CD4-positive, alpha-beta T cell treated with Interleukin-4 for 4 hours (primary cell): Measurements from ENCODE around the gene CEP63.

Experiments used
- DNase-seq: peaks from one replicate; pipeline ENCODE4 v3.0.0-alpha.2; 2020

Gene CEP63

DNA sequence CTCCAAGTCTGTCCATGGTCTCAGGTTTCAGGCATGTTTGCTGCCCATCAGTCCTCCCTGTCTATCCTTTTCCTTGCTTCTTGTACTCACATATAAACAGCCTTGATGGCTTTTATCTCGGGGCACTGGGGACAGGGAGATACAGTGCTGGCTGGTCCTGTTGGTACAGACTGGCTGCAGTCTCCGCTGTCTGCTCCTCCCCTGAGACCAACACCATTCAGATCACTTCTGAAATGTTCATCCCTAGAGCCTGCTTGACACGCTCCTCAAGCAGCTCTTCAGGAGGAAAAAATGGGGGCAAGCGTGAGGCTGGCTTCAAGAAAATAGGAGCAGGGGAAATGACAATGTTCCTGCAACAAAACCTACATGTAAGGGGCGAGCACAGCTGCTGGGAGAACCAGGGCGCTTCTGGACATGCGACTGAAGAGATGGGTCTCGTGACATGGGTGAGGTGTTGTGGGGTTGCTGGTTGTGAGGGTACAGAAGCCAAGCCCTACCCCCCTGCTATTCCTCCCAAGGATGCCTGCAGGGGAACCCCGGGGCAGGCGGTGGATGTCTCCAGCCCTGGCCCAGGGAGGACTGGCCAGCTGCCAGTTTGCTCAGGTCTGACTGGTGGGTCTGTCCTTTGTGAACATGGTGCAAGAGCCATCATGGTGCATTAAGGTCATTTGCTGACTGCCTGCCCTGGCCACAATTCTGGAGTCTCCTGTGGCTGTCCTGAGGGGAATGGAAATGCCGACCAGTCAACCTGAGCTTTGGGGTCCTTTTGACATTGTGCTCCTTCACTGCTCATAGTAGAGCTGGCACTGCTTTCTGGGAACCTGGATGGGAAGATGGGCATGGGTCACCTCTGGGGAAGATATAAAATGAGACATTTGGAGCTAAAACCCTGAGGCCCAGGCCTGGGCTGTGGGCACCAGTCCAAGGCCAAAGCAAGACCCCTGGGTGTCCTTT, 124.9 kb downstream of the CEP63 start:
- no peak for DNase-seq

GRCh38 chr3:134611516-134611915, 125.7 kb downstream of the CEP63 start:
- DNase-seq, result no peak

GRCh38 chr3:134613006-134613520, 127.2 kb downstream of the CEP63 start:
- no peak for DNase-seq

- DNase-seq, result no peak
These were observed 129.1 kb downstream of the CEP63 start for GRCh38 chr3:134614955-134615354.

DNA sequence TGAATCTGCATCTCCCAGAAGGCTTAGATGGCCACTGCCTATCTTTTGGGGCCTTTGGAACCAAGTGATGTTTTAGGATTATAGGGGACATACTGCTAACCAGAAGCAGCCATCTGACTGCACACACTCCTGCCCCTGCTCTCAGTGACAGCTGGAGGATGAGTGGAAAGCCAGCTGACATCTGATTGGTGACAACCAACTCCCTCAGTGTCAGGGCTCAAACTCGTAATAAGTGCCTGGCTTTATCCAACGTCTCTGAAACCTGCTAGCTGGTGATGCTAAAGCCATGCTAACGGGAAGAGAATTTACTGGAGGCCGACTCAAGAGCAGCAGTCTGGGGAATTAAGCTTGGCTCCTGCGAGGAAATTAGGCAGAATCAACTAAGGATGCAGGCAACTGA, 129.9 kb downstream of the CEP63 start:
- no peak for DNase-seq

DNA sequence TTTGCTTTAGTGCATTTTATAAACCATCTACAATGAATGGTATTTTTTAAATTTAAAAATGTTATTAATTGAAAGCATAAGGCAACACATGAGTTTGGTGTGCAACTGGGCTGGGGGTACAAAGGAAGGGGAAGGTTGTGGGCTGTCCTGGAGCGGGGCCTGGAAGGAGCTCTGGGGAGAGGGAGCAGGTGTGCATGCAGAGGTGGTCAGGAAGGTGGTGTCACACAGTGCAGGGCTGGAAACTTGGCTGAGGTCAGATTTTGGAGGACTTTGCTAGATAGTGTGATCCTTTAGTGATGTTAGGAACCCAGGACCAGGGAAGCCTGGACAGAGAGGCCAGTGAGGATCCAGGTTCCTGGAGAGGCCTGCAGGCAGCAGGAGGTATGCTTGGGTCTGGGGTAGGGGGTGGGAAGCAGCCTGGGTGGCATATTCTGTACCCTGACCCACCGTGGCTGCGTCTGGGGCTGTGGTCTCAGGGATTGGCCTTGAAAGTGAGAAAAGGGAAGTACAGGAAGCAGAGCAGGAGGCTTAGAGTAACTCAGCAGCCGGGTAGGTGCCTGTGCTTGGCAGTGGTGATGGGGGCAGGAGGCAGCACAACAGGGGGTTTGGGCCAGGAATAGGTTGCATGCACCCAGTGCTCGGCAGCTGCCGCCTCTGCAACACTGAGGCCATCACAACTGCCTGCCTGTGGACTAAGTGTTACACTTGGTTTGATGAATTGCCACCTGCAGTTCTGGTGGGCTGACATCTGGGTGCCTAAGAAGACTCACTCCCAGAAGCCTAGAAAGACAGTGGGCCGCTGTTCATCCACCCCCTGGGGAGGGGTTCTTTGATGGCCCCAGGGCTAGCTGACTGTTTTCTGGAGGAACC, 132.0 kb downstream of the CEP63 start:
- DNase-seq, result no peak

- no peak for DNase-seq
These were observed 132.8 kb downstream of the CEP63 start for GRCh38 chr3:134618478-134619300.

DNA sequence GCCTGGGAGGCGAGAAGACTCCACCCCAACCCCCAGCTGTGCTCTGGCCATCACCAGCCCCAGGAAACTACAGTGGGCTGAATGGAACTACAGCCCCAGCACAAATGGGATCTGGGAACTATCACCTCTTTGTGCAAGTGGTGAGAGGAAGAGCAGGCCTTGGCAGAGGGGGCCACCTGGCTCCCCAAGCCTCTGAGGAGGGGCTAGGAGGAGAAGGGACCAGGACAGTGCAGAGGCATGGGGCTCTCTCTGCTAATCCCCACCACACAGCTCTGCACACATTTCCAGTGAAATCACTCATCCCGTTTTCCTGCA, 133.4 kb downstream of the CEP63 start:
- DNase-seq, result no peak

GRCh38 chr3:134619884-134620445, 134.1 kb downstream of the CEP63 start:
- DNase-seq, result no peak

DNA sequence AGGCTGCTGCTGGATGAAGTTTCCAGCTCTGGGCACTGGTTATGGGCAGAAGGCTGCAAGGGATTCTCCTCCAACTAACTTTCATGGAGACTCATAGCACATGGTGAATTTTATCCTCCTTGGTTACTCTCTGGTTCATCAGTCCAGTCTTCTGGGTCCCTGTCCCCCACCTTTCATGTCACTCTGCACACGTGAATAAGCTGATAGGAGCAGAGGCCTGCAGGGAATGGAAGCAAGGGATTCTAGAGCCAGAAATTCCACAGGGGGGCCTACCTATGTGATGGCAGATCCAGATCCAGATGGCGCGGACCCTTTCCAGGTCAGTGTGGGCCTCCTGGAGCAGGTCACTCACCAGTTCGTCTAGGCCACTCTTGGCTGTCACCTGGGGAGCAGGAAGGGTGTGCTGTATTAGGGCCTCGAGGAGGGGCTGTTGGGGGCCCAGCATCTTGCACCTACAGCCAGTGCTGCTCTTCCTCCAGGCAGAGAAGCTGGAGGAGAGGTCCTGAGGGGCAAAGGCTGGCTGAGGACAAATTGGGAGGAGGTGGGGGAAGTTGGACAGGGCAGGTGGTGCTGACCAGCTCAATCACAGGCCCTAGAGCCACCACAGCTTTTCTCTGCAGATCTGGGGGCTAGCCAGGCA, 134.7 kb downstream of the CEP63 start:
- no peak for DNase-seq

DNA sequence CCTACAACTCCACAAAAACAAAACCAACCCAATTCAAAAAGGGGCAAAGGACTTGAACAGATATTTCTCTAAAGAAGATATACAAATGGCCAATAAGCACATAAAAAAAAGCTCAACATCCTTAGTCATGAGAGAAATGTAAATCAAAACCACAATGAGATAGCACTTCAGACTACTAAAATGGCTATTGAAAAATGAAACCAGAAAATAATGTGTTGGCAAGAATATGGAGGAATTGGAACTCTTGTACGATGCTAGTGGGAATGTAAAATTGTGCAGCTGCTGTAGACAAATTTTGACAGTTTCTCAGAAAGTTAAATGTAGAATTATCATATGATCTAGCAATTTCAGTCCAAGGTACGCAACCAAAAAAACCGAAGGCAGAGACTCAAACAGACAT, 136.0 kb downstream of the CEP63 start:
- DNase-seq, result no peak

DNA sequence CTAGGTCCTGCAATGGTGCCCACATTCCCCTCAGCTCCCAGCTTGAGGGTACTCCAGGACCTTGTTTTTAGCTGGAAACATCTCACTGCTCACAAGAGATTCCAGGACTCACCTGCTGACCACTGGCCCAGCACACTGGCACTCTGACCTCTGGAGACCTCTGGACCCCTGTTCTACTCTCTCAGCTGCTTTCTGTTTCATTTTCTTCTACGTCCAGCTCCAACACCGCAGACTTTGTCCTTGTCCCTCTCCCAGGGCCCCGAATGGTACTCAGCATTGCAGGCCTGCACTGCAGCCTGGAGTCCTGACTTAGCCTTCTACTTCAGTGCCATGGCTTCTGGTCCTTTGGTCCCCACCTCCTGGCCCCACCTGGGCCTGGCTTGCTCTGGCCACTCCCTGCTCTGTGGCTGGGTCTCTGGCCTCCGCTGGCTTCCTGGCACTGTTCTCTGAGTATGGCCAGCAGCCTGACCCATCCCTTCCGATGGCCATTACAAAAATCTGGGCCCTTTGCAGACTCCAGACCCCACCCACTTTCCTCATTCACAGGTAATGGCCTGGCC, 137.0 kb downstream of the CEP63 start:
- no peak for DNase-seq

DNA sequence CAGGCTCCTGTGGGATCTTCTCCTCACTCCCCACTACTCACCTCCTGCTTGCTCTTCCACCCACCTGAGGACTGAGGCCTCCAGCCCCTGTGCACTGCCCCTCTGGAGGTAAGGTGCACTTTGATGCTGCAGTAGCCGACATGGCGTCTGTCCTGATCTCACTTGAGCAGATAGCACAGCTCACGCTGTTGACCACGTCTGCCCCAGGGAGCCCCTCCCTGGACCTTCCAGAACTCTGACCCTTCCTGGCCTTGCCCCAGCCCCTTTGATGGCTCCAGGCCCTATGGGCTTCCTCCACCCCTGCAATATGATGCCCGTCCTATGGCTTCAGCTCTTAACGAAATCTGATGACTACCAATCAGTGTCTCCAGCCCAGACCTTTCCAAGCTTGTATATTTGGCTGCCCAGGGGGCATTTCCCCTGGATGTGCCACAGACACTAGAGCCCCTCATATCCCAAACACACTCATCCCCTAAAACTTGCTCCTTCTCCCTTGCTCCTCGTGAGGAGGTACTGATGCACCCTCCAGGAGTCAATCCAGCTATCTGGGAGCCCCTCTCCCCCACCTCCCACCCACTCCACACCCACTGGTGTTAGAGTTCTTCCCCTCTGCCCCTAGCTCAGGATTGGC, 137.9 kb downstream of the CEP63 start:
- no peak for DNase-seq
